ENCODE data around the gene PIGV. TPM values are rescaled to one million over a fixed set of nuclear protein-coding genes. Genes with fewer than 3 reads are reported as not detected.

The PIGV gene
- 18.5 and 24.4 TPM in 2 replicates for total RNA-seq (2014; rRNA removed; shearing (Covaris generic))

DNA sequence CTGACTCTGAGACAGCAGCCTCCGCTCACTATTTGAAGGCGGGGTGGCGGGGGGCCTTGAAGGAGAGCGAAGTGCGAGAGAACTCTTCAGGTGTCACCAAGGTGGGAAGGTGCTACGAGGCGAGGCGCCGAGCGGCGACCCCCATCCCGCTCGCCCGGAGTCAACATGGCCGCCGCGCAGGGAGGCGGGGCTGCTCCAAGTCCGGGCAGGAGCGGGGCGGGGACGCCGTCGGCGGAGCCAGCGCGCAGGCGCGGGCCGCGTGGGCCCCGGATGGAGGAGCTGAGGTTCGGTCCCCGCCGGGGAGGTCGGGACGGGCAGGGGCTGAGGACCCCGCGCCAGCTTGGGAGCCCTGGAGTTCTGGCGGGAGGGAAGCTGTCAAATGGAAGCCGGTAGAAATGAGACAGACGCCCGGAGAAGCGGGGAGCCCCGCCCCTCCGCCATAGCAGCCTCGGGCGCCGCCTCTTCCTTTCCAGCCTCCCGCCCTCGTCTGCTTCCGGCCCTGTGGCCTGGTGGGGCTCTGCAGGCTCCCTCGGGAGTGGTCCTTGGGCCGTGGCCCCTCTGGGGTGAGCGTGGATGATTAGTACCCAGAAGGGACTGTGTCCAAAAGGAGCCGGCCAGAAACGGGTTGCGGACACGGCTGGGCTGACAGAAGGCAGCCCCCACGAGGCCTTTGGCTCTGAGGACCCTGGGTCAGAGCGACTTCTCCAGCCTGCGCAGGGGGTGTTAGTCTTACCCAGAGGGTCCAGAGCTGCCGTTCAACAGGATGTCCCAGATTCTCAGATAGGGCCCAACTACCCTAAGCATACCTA, at the start of gene PIGV:
PIGV (plus strand) TSS at position 245 of the 809 bp plus-strand sequence. CDS start 2,866 bp downstream, outside the sequence.
- DNase-seq (ENCODE audit: low read depth): peak; percentile 79

- DNase-seq (ENCODE audit: low read depth): no peak
These were observed 48.3 kb upstream of the PIGV start for GRCh38 chr1:26739329-26739914.

GRCh38 chr1:26740023-26740634, 47.6 kb upstream of the PIGV start:
- DNase-seq (ENCODE audit: low read depth): no peak

DNA sequence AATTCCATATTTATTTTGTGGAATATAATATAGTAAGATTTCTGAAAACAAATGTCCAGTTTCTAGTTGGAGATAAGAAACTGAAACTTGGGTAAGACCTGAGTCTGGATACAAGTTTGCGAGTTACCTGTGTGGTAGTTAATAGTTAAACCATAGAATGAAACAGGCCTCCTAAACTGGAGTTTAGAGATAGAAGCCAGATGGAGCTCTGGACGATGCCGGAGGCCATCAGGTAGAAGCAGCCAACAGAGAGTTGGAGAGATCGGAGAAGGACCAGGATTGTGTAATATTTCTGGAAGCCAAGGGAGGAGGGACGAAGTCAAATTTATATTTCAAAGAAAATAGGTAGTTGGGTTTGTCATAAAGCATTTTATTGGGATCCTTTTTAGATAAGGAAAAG, 46.8 kb upstream of the PIGV start:
- DNase-seq (ENCODE audit: low read depth): no peak

DNA sequence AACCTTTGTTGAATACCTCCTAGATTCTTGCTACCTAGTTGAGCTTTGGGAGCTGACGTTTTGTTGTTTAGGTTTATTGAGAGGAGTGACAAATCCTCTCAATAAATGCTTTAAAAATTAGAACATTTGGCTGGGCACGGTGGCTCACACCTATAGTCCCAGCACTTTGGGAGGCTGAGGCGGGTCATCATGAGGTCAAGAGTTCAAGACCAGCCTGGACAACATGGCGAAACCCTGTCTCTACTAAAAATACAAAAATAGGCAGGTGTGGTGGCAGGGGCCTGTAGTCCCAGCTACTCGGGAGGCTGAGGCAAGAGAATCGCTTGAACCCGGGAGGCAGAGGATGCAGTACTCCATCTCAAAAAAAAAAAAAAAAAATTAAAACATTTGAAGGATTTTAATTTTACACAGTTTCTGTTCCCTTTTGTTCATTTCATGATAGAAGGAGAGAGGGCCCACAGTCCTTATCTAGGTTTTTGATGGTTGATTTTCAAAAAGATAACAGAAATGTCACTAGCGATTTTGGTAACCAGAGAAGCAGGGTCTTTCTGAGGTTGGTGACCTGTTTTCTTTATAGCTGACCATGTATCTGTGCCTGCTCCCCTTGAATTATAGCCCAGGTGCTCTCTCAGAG, 44.2 kb upstream of the PIGV start:
- DNase-seq (ENCODE audit: low read depth): no peak

- peak; percentile 93 for DNase-seq (ENCODE audit: low read depth)
These were observed 43.4 kb upstream of the PIGV start for GRCh38 chr1:26744075-26744959.

- DNase-seq (ENCODE audit: low read depth): peak; percentile 35
These were observed 42.6 kb upstream of the PIGV start for GRCh38 chr1:26745191-26745590.

- DNase-seq (ENCODE audit: low read depth): no peak
These were observed 40.7 kb upstream of the PIGV start for GRCh38 chr1:26747048-26747447.

DNA sequence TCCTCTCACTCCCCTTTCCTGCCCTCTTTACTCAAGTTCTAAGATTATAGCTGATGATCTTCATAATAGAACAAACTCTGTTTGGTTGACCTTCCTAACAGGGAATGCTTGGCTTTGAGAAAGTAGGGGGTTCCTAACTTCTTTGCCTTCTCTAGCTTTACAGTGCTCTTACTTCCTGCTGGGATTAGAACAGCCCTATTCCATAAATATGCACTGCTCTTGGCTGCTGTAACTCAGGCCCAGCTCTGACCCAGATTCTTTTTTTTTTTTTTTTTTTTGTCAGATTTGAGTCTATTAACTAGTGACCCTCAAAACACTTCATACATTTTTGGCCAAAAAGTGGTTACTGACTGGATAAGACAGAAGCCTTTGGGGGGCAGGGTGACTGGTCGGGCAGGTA, 39.4 kb upstream of the PIGV start:
- no peak for DNase-seq (ENCODE audit: low read depth)

- no peak for DNase-seq (ENCODE audit: low read depth)
These were observed 38.3 kb upstream of the PIGV start for GRCh38 chr1:26749458-26749857.

GRCh38 chr1:26750428-26750827, 37.3 kb upstream of the PIGV start:
- no peak for DNase-seq (ENCODE audit: low read depth)

- DNase-seq (ENCODE audit: low read depth): no peak
These were observed 35.2 kb upstream of the PIGV start for GRCh38 chr1:26752519-26752918.

DNA sequence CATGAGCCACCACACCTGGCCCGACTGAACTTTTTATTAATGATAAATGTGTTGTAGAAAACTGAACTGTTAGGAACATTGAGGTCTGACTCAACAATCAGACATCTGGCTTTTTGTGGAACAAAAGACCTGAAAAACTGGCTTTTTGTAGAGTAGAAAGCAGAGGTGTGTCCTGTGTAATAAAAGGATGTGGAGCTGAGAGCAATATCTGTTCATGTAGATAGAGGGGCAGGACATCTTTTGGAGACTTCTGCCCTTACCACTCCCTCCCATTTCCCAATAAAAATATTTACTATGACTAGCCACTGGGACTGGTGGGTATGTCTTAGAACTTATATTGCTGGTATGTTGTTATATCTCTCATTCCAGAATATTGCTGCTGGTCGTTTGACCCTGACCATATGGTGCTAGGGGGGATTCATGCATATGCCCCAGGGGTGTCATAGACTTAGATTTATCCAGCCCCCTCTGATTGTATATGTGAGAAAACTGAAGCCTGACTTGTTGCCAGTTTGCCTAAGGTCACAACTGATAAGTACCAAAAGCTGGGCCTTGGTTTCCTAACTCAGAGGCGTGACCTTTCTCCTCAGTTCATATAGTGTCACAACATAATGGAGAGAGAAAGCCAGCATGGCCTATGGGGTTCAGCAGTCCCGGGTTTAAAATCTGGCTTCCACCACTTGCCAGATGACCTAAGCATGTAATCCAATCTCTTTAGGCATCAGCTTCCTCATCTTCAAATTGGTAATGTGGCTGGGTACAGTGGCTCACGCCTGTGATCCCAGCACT, 33.5 kb upstream of the PIGV start:
- DNase-seq (ENCODE audit: low read depth): no peak

GRCh38 chr1:26758358-26758757, 29.4 kb upstream of the PIGV start:
- DNase-seq (ENCODE audit: low read depth): no peak

DNA sequence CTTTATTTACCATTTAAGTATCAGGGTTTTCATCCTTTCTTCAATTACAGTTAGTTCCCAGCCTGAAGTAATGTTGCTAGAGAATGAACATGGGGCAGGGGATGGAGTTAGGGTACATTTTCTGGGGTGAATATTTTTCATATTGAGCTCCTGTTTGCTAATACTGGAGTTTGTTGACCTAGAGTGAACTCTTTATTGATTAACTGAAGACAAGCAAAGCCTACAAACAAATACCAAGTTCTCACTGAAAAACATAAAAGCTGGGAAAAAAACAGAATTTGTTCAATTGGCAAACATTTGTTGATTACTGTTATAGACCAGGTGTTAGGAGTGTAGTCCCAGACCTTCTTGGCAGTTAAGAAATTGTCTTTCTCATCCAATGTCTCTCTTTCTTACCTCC, 28.2 kb upstream of the PIGV start:
- DNase-seq (ENCODE audit: low read depth): no peak

GRCh38 chr1:26761217-26761616, 26.5 kb upstream of the PIGV start:
- no peak for DNase-seq (ENCODE audit: low read depth)

GRCh38 chr1:26767714-26768113, 20.0 kb upstream of the PIGV start:
- no peak for DNase-seq (ENCODE audit: low read depth)

DNA sequence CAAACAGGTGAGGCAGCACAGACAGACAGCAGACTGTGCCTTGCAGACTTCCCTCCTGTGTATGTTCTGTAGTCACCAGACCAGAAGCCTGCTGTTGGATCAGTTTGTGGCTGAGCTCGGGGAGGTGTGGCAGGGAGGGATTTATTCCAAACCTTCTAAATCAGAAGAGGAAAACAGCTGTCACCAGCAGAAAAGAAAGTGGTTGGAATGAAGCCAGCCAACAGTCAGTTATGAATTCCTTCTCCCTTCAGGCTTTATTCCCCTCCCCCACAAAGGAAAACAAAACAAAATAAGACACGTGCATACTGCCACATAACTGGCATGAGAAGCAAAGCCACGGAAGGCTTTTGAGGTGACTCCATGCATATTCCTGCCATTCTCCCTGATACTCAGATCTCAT, 19.0 kb upstream of the PIGV start:
- DNase-seq (ENCODE audit: low read depth): peak; percentile 76

DNA sequence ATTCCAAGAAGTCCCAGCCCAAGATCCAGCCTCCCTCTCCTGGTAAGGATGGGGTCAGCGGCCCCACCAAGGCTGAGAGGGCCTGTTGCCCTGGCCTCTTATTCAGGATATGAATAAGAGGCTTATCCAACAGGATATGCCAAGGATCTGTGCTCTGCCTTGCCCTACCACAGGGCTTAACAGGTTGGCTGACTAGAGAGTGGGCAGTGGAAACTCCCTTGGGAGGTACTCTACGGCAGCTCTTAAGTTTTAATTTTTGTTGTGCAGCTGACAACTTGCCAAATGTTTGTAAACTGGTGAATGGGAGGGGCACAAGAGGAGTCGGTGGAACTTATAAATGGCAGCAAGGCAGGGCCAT, 16.5 kb upstream of the PIGV start:
- no peak for DNase-seq (ENCODE audit: low read depth)

- DNase-seq (ENCODE audit: low read depth): peak; percentile 98
These were observed 16.0 kb upstream of the PIGV start for GRCh38 chr1:26771643-26772321.

Data from RPMI7951 (cell line).